Activated T-helper 2 cell treated with anti-CD3 and anti-CD28 coated beads, Interferon-gamma antibody, Interleukin-2, Interleukin-4, amounts not matched to agents 10 μg/mL and 5 μg/mL and 100 μg/mL, durations not matched to agents 14 hours and 24 hours and 36 hours (primary cell): ENCODE measurements around the gene C6orf62. TPM values are rescaled to one million over a fixed set of nuclear protein-coding genes. Genes with fewer than 3 reads are reported as not detected.
"Not testable (repeated sequence)": the region's sequence is repeated elsewhere in the genome, so short reads cannot be mapped to it uniquely, and the experiment has no call there.

Experiments used
- DNase-seq: peaks from one replicate; pipeline ENCODE4 v3.0.0; 2021; ENCODE audit warnings: low spot score
- H3K27ac Mint-ChIP-seq: one replicate; pipeline ENCODE4 v1.8.0; 2021; ENCODE audit warnings: mixed read lengths
- H3K27me3 Mint-ChIP-seq: one replicate; pipeline ENCODE4 v1.8.0; 2021; ENCODE audit warnings: low read depth, mixed read lengths
- H3K36me3 Mint-ChIP-seq: one replicate; pipeline ENCODE4 v1.8.0; 2021; ENCODE audit warnings: low read depth, mixed read lengths
- H3K4me1 Mint-ChIP-seq: one replicate; pipeline ENCODE4 v1.8.0; 2021; ENCODE audit warnings: low read depth, mixed read lengths
- H3K4me3 Mint-ChIP-seq: one replicate; pipeline ENCODE4 v1.8.0; 2021; ENCODE audit warnings: low read depth, mild to moderate bottlenecking, moderate library complexity, mixed read lengths
- H3K9me3 Mint-ChIP-seq: one replicate; pipeline ENCODE4 v1.8.0; 2021; ENCODE audit warnings: mixed read lengths
- intact Hi-C: fragments of 100-400 bp; cut with micrococcal nuclease; formaldehyde crosslinking; loops from one replicate; pipeline ENCODE4 v1.15.1; 2023
- total RNA-seq: library from RNA; stranded (reverse); gene quantifications from 2 replicates; pipeline ENCODE4 v1.2.3, GENCODE V29; 2022

The C6orf62 gene
- total RNA-seq, 1 donor from 2014 or later, result 122 TPM

DNA sequence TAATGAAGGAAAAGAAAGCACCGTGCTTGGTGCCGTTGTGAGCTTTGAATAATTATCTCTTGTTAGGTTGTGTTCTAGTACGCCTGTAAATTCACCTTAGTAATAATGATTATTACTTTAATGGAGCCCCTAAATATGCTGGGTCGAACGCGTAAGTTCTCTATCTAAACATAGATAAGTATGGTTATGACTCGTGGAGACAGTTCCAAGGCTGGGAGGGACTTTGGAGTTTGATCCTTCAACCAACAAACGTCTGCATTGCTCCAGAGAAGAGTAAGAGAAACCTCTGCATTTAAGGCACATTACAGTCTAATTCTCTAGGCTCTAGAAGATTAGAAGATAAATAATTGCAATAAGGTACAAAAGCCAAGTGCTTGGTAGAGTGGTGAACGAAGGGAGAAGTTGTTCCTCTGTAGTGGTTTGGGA is 51.6 kb downstream of the C6orf62 start:
- H3K27ac Mint-ChIP-seq, result peak overlapping the region; percentile 100
- H3K4me1 Mint-ChIP-seq, result peaks cover 34% of the 10 kb centered on the region
- peaks cover 58% of the 10 kb centered on the region for H3K36me3 Mint-ChIP-seq

DNA sequence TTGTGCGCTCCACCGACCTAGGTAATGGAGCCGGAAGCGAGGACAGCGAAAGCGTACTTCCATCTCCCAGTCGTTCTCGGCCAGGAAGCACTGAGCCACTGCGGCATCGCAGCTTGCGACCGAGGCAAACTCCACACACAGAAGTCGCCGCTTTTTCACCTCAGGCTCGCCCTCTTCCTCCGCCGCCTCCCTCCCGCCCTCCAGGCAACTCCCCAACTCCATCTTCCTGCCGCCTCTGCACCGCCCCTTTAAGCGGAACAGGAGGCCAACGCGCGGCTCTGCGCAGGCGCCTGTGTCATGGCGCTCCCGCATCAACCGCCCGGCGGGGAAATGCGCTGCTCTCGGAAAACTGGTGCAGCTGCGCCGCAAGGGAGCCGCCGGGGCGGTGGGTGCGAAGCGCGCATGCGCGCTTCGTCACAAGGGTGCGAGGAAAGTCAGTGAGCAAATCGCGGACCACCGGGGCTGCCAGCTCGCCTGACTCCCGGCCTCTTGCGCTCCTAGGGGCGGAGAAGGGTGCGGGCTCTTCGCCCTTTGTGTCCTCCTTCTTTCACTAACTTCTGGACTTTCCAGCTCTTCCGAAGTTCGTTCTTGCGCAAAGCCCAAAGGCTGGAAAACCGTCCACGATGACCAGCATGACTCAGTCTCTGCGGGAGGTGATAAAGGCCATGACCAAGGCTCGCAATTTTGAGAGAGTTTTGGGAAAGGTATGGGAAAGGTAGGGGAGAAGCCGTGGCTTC is 52.1 kb downstream of the C6orf62 start, which contains the start of the genes ACOT13 and TDP2:
TSS of gene ACOT13 (plus strand) at position 437 of the 737 bp plus-strand sequence. CDS start at position 624, 187 bp downstream.
TSS of gene TDP2 (minus strand) at position 259 of the 737 bp plus-strand sequence. CDS start at position 222, 37 bp downstream.
- Mint-ChIP-seq H3K27ac (peak within 1 kb of the TSS; percentile 100), H3K9me3 (peaks cover 28% of the 10 kb centered on the region), H3K4me3 (peak within 1 kb of the TSS; percentile 97), H3K27me3 (no peaks in the 10 kb centered on the region), H3K36me3 (peaks cover 62% of the 10 kb centered on the region), H3K4me1 (peaks cover 36% of the 10 kb centered on the region)
- intact Hi-C loops, result loop anchor here (1.0 to 10.0 kb wide), 6 partner anchors 20 to 172 kb away; partner anchors contain the start of genes ALDH5A1, GMNN and KIAA0319
- DNase-seq, result peak; percentile 96

More for the DNA sequence above, 51.6 kb downstream of the C6orf62 start:
- peaks cover 29% of the 10 kb centered on the region for H3K9me3 Mint-ChIP-seq
- no peaks in the 10 kb centered on the region for H3K27me3 Mint-ChIP-seq
- intact Hi-C loops, result loop anchor here (2.0 to 10.0 kb wide), 4 partner anchors 21 to 173 kb away; partner anchors contain the start of genes ALDH5A1, GMNN and KIAA0319
- DNase-seq, result no peak
- peak overlapping the region; percentile 97 for H3K4me3 Mint-ChIP-seq

DNA sequence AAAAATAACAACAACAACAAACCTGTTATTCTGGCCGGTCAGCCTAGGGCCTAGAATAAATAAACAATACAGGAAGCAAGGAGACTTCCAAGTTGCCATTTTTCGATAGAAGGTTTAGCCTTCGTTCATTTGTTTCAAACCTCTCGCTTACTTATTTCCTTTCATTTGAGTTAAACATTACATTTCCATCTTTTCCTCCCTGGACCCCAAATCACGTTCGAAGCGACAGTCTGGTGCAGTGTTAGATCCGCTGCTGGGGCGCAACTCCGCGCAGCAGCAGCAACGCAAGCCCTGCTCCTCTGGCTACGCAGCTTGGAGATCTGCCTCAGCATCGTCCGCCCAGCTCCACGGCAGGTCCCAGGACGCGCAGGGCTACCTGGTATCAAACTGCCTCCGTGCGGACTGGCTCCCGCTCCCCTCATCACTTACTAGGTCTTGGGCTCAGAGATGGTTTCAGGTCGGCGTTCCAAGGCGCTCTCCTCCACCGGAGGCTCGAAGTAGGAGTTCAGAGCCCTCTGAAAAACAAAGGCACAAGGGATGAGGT is 52.8 kb downstream of the C6orf62 start:
- peak overlapping the region; percentile 97 for H3K4me3 Mint-ChIP-seq
- H3K27ac Mint-ChIP-seq, result peak overlapping the region; percentile 100
- no peaks in the 10 kb centered on the region for H3K27me3 Mint-ChIP-seq
- peaks cover 36% of the 10 kb centered on the region for H3K4me1 Mint-ChIP-seq
- intact Hi-C loops, result loop anchor here (1.0 to 10.0 kb wide), 6 partner anchors 19 to 171 kb away; partner anchors contain the start of genes ALDH5A1, GMNN and KIAA0319
- peaks cover 63% of the 10 kb centered on the region for H3K36me3 Mint-ChIP-seq
- H3K9me3 Mint-ChIP-seq, result peaks cover 22% of the 10 kb centered on the region
- no peak for DNase-seq

DNA sequence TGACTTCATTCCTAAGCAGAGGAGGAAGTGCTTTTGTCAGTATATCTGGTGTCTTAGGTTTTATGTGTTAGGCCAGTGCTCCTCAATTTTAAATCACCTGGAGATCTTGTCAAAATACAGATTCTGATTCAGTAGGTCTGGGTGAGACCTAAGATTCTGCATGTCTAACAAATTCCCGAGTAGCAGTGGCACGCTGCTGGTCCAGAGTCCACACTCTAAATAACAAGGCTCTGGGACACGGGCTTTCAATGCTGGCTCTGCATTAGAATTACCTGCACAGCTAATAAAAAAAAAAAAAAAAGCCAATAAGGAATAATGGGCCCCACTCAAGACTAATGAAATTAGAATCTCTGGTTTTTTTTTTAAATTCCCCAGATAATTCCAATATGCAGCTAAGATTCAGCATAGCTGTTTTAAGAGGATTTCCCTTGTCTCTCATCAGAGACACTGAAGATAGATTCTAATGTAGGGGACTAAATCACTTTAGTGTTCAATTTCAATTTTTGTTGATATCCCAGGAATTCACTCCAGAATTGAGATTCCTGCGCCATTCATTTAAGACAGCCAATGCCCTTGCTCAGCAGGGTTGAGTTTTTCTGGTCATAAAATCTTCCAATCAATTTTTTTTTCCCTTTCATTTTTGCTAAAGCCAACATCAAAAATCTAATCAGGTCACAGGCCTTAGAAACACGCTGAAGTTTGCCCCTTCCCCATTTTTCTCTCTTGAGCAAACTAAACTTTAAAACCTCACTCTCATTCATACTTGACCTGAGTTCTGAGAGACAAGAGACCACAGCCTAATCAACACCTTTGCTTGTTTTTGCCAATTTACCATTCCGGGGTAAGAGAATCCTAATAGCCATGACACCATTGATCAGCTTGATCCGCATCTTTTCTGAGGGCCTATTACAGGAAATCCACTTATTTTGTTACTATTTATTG is 54.6 kb downstream of the C6orf62 start:
- no peaks in the 10 kb centered on the region for H3K27me3 Mint-ChIP-seq
- H3K27ac Mint-ChIP-seq, result no peak overlapping the region
- intact Hi-C loops, result loop anchor here (10.0 kb wide), 1 partner anchor 170 kb away; the partner anchor contains the start of gene ALDH5A1
- H3K36me3 Mint-ChIP-seq, result peaks cover 52% of the 10 kb centered on the region
- H3K9me3 Mint-ChIP-seq, result peaks cover 4% of the 10 kb centered on the region
- peak overlapping the region; percentile 31 for H3K4me3 Mint-ChIP-seq
- peaks cover 35% of the 10 kb centered on the region for H3K4me1 Mint-ChIP-seq
- no peak for DNase-seq

DNA sequence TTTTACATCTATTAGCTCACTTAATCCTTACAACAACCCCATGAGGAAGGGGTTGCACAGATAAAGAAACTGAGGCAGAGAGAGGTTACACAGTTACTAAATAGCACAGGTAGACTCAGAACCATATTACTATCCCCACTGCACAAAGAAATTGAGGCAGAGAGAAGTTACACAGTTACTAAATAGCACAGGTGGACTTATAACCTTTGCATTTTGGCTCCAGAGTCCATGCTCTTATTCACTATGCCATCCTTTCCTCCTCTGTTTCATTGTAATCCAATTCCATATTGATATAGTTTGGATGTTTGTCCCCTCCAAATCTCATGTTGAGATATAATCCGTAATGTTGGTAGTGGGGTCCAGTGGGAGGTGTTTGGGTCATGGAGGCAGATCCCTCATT is 55.8 kb downstream of the C6orf62 start:
- H3K9me3 Mint-ChIP-seq, result no peaks in the 10 kb centered on the region
- no peaks in the 10 kb centered on the region for H3K27me3 Mint-ChIP-seq
- H3K27ac Mint-ChIP-seq, result no peak overlapping the region
- H3K36me3 Mint-ChIP-seq, result peaks cover 56% of the 10 kb centered on the region
- DNase-seq, result no peak
- intact Hi-C loops, result loop anchor here (10.0 kb wide), 1 partner anchor 168 kb away; the partner anchor contains the start of gene ALDH5A1
- H3K4me1 Mint-ChIP-seq, result peaks cover 29% of the 10 kb centered on the region
- H3K4me3 Mint-ChIP-seq, result no peak overlapping the region

DNA sequence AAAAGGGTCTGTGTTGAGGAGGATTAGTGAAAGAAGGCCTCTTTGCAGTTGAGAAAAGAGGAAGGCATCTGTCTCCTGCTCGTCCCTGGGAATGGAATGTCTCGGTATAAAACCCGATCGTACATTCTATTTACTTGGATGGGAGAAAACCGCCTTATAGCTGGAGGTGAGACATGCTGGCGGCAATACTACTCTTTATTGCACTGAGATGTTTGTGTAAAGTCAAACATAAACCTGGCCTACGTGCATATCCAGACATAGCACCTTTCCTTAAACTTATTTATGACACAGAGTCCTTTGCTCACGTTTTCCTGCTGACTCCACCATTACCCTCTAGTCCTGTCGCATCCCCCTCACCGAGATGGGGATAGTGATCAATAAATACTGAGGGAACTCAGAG is 56.7 kb downstream of the C6orf62 start:
- H3K4me1 Mint-ChIP-seq, result peaks cover 27% of the 10 kb centered on the region

DNA sequence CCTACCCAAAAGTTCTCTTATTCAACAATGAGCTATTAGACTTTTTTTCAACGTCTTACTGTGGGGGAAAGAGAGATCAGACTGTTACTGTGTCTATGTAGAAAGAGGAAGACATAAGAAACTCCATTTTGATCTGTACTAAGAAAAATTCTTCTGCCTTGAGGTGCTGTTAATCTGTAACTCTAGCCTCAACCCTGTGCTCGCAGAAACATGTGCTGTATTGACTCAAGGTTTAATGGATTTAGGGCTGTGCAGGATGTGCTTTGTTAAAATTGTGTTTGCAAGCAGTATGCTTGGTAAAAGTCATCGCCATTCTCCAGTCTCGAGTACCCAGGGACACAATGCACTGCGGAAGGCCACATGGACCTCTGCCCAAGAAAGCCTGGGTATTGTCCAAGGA is 57.2 kb downstream of the C6orf62 start:
- not testable (repeated sequence) for H3K9me3 Mint-ChIP-seq, H3K27ac Mint-ChIP-seq, H3K27me3 Mint-ChIP-seq, H3K4me3 Mint-ChIP-seq, DNase-seq
- intact Hi-C loops, result loop anchor here (10.0 kb wide), 1 partner anchor 167 kb away; the partner anchor contains the start of gene ALDH5A1
- Mint-ChIP-seq H3K36me3 (peaks cover 65% of the 10 kb centered on the region), H3K4me1 (peaks cover 25% of the 10 kb centered on the region)

More for the DNA sequence above, 56.7 kb downstream of the C6orf62 start:
- Mint-ChIP-seq H3K27ac (no peak overlapping the region), H3K27me3 (no peaks in the 10 kb centered on the region), H3K9me3 (no peaks in the 10 kb centered on the region), H3K4me3 (no peak overlapping the region), H3K36me3 (peaks cover 64% of the 10 kb centered on the region)
- intact Hi-C loops, result loop anchor here (10.0 kb wide), 1 partner anchor 167 kb away; the partner anchor contains the start of gene ALDH5A1
- DNase-seq, result no peak

DNA sequence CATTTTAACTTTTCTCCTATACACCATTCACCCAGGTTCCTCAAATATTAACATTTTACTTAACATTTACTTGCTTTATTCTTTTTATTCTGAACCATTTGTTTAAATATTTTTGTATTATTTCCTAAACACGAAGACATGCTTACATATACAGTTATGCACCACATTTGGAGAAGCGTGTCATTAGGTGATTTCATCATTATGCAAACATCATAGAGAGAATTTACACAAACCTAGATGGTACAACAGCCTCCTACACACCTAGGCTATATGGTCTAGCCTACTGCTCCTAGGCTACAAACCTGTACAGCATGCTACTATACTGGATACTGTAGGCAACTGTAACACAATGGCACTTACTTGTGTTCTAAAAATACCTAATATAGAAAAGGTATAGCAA is 58.8 kb downstream of the C6orf62 start:
- Mint-ChIP-seq H3K27ac (no peak overlapping the region), H3K4me3 (no peak overlapping the region), H3K27me3 (no peaks in the 10 kb centered on the region), H3K36me3 (peaks cover 73% of the 10 kb centered on the region), H3K9me3 (no peaks in the 10 kb centered on the region), H3K4me1 (peaks cover 28% of the 10 kb centered on the region)
- intact Hi-C loops, result loop anchor here (10.0 kb wide), 1 partner anchor 165 kb away; the partner anchor contains the start of gene ALDH5A1
- DNase-seq, result no peak

DNA sequence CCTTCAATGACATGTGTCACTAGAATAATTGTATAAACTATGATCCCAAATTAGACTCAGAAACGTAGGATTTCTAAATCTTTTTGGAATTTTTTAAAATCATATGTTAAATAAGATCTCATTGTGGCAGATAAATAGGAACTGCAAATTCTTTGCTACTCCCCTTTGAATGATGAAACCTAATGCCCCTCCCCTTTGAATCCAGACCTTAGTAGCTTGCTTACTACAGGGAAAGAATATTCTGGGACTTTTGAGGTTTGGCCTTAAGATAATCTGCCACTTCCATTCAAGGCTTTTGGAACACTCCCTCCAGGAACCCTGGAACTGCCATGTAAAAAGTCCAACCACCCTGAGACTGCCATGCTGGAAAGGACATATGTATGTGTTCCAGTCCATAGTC is 59.4 kb downstream of the C6orf62 start:
- Mint-ChIP-seq H3K36me3 (peaks cover 68% of the 10 kb centered on the region), H3K4me1 (peaks cover 23% of the 10 kb centered on the region)
- no peak for DNase-seq

DNA sequence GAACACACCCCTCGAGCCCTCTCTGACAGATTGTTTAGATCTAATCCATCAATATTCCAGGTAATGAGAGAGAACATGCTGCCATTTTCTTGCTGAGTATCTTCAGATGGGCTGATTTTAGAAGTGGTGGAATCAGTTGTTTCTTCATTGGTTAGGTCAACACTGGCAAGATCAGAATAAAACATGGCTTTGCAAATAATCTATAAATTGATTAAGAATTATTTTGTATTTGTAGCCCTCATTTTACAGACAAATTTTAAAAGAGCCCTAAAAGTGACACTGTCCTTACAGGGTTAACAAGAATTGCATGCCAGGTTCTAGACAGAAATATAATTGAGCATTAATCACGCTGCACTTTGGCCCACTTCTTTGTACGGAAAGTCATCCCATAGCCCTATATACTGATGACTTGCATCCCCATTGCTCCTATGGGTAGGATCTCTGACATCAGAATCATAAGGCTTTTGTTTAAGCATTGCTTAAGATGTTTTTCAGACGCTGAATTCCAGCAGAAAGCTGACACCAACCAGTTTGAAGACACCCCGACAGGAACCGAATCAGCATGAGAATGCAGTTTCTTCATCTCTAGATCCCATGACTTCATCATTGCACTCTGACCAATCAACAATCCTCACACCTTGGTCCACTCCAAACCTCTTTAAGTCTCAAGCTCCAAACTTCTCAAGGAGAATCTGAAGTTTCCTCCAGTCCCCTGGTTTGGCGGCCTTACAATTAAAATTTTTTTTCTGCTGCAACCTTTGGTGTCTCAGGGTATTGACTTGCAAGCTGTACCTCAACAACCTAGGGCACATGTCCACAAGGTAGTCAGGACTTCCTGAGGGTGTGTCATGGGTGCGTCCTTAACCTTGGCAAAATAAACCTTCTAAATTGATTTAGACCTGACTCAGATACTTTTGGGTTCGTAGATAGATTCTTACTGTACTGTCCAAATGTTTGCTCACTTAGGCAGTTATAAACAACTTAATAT is 60.1 kb downstream of the C6orf62 start:
- Mint-ChIP-seq H3K27ac (no peak overlapping the region), H3K4me3 (no peak overlapping the region), H3K9me3 (no peaks in the 10 kb centered on the region), H3K4me1 (peaks cover 20% of the 10 kb centered on the region), H3K36me3 (peaks cover 64% of the 10 kb centered on the region), H3K27me3 (no peaks in the 10 kb centered on the region)
- DNase-seq, result no peak
- intact Hi-C loops, result no loop called here

More for the DNA sequence above, 59.4 kb downstream of the C6orf62 start:
- no peaks in the 10 kb centered on the region for H3K9me3 Mint-ChIP-seq
- intact Hi-C loops, result no loop called here
- H3K27me3 Mint-ChIP-seq, result no peaks in the 10 kb centered on the region
- no peak overlapping the region for H3K4me3 Mint-ChIP-seq
- H3K27ac Mint-ChIP-seq, result no peak overlapping the region

DNA sequence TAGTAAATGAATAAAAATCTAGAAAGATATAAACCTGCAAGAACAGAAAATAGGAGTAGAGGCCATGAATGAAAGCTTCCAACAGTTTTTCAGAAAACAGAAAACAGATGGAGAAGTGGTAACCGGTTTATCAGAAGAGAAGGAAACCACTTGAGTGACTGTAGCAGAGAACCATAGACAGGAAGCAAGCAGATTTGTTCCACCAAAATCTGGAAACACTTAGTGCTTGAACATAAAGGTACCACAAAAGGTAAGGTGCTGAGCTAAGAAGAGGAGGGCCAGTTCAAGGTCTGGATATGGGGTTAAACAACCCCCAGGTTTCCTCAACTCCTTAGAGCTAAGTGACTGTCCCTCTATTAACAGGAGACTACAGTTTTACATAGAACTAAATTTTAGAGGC is 63.7 kb downstream of the C6orf62 start:
- no peak for DNase-seq
- intact Hi-C loops, result no loop called here
- no peaks in the 10 kb centered on the region for H3K9me3 Mint-ChIP-seq
- H3K36me3 Mint-ChIP-seq, result peaks cover 63% of the 10 kb centered on the region
- H3K4me1 Mint-ChIP-seq, result peaks cover 17% of the 10 kb centered on the region
- no peaks in the 10 kb centered on the region for H3K27me3 Mint-ChIP-seq
- H3K4me3 Mint-ChIP-seq, result no peak overlapping the region
- H3K27ac Mint-ChIP-seq, result peak overlapping the region; percentile 29
